H9 (cell line): Measurements from ENCODE around the gene ATP2B2. TPM values are rescaled to one million over a fixed set of nuclear protein-coding genes. Genes with fewer than 3 reads are reported as not detected.

ENCODE experiments used
- DNase-seq: peaks from one replicate; pipeline ENCODE4 v3.0.0-alpha.2; 2017
- H2AFZ ChIP-seq: one replicate; pipeline ENCODE4 v1.6.1; 2013; ENCODE audit warnings: mild to moderate bottlenecking, low read length, control low read depth, moderate library complexity
- H2AK5ac ChIP-seq: 2 replicates; pipeline ENCODE4 v1.6.1; 2013; ENCODE audit warnings: low read length, control low read depth, mixed read lengths; ENCODE audit not compliant: insufficient read length
- H2BK120ac ChIP-seq: one replicate; pipeline ENCODE4 v1.6.1; 2013; ENCODE audit warnings: low read depth, mild to moderate bottlenecking, low read length, control low read depth, inconsistent platforms; ENCODE audit not compliant: poor library complexity, severe bottlenecking
- H2BK12ac ChIP-seq: 2 replicates; pipeline ENCODE4 v1.6.1; 2013; ENCODE audit warnings: low read length, control low read depth, mixed read lengths, low read depth; ENCODE audit not compliant: insufficient read length
- H2BK15ac ChIP-seq: 2 replicates; pipeline ENCODE4 v1.6.1; 2013; ENCODE audit warnings: low read depth, low read length, control low read depth
- H2BK20ac ChIP-seq: one replicate; pipeline ENCODE4 v1.6.1; 2013; ENCODE audit warnings: low read depth, mild to moderate bottlenecking, low read length, control low read depth, inconsistent platforms; ENCODE audit not compliant: poor library complexity, severe bottlenecking
- H2BK5ac ChIP-seq: 2 replicates; pipeline ENCODE4 v1.6.1; 2013; ENCODE audit warnings: low read length, control low read depth, mixed read lengths; ENCODE audit not compliant: insufficient read length
- H3K14ac ChIP-seq: 2 replicates; pipeline ENCODE4 v1.6.1; 2013; ENCODE audit warnings: low read length, control low read depth; ENCODE audit not compliant: insufficient read depth
- H3K18ac ChIP-seq: 2 replicates; pipeline ENCODE4 v1.6.1; 2013; ENCODE audit warnings: low read depth, mild to moderate bottlenecking, mixed read lengths, low read length, control low read depth; ENCODE audit not compliant: insufficient read length
- H3K23ac ChIP-seq: 2 replicates; pipeline ENCODE4 v1.6.1; 2013; ENCODE audit warnings: low read length, control low read depth, mixed read lengths, low read depth; ENCODE audit not compliant: insufficient read length
- H3K23me2 ChIP-seq: 2 replicates; pipeline ENCODE4 v1.6.1; 2013; ENCODE audit warnings: low read depth, mild to moderate bottlenecking, mixed read lengths, low read length, control low read depth; ENCODE audit not compliant: insufficient read length, poor library complexity, severe bottlenecking
- H3K27ac ChIP-seq: 2 replicates; pipeline ENCODE4 v1.5.1; 2013; ENCODE audit warnings: low read length, control low read depth, mixed read lengths, low read depth; ENCODE audit not compliant: insufficient read length
- H3K27me3 ChIP-seq: 2 replicates; pipeline ENCODE4 v1.6.1; 2013; ENCODE audit warnings: low read length, control low read depth, inconsistent platforms; ENCODE audit not compliant: insufficient read depth
- H3K4ac ChIP-seq: 2 replicates; pipeline ENCODE4 v1.6.1; 2013; ENCODE audit warnings: low read depth, mild to moderate bottlenecking, control low read depth, inconsistent platforms, low read length, moderate library complexity
- H3K4me1 ChIP-seq: 2 replicates; pipeline ENCODE4 v1.6.1; 2013; ENCODE audit warnings: low read length, control low read depth, inconsistent platforms; ENCODE audit not compliant: insufficient read depth
- H3K4me2 ChIP-seq: 2 replicates; pipeline ENCODE4 v1.6.1; 2013; ENCODE audit warnings: low read length, control low read depth, mixed read lengths; ENCODE audit not compliant: insufficient read length, insufficient read depth
- H3K56ac ChIP-seq: 2 replicates; pipeline ENCODE4 v1.6.1; 2013; ENCODE audit warnings: low read depth, mild to moderate bottlenecking, mixed read lengths, low read length, control low read depth; ENCODE audit not compliant: insufficient read length
- H3K79me1 ChIP-seq: 2 replicates; pipeline ENCODE4 v1.6.1; 2013; ENCODE audit warnings: low read depth, mild to moderate bottlenecking, moderate library complexity, low read length, control low read depth, inconsistent platforms; ENCODE audit not compliant: insufficient read depth, poor library complexity, severe bottlenecking
- H3K79me2 ChIP-seq: 2 replicates; pipeline ENCODE4 v1.6.1; 2013; ENCODE audit warnings: low read length, control low read depth, inconsistent platforms; ENCODE audit not compliant: insufficient read depth
- H3K9ac ChIP-seq: 2 replicates; pipeline ENCODE4 v1.6.1; 2013; ENCODE audit warnings: low read length, control low read depth, mixed read lengths; ENCODE audit not compliant: insufficient read length; ENCODE audit errors: extremely low read depth
- H3K9me3 ChIP-seq: one replicate; pipeline ENCODE4 v1.6.1; 2013; ENCODE audit warnings: low read depth, low read length, inconsistent platforms; ENCODE audit not compliant: control insufficient read depth
- H3T11ph ChIP-seq: one replicate; pipeline ENCODE4 v1.6.1; 2013; ENCODE audit warnings: mild to moderate bottlenecking, low read length, control low read depth, inconsistent platforms
- H4K20me1 ChIP-seq: one replicate; pipeline ENCODE4 v1.6.1; 2013; ENCODE audit not compliant: control insufficient read depth, insufficient read length, insufficient read depth
- H4K5ac ChIP-seq: 2 replicates; pipeline ENCODE4 v1.6.1; 2013; ENCODE audit warnings: low read depth, mild to moderate bottlenecking, mixed read lengths, low read length, control low read depth; ENCODE audit not compliant: insufficient read length
- H4K8ac ChIP-seq: replicated peaks from 2 replicates; pipeline ENCODE4 v1.6.1; 2013; ENCODE audit warnings: low read length, control low read depth, mixed read lengths, low read depth; ENCODE audit not compliant: insufficient read length
- H4K91ac ChIP-seq: 2 replicates; pipeline ENCODE4 v1.6.1; 2013; ENCODE audit warnings: low read depth, mild to moderate bottlenecking, moderate library complexity, mixed read lengths, low read length, control low read depth; ENCODE audit not compliant: insufficient read length
- H3K27ac Mint-ChIP-seq, 3 experiments: 2 replicates in 2 of 3; 3 replicates in 1 of 3; pipeline ENCODE4 v1.8.0; 2020 to 2021; ENCODE audit warnings: mixed read lengths in 3 of 3, mild to moderate bottlenecking in 1 of 3, moderate library complexity in 1 of 3
- H3K27me3 Mint-ChIP-seq: 2 replicates; pipeline ENCODE4 v1.8.0; 2021; ENCODE audit warnings: low read depth, mild to moderate bottlenecking, moderate library complexity, mixed read lengths
- H3K36me3 Mint-ChIP-seq, 3 experiments: 2 replicates in 2 of 3; 3 replicates in 1 of 3; pipeline ENCODE4 v1.8.0; 2020 to 2021; ENCODE audit warnings: low read depth in 3 of 3, mixed read lengths in 3 of 3; ENCODE audit not compliant: insufficient read depth in 1 of 3
- H3K4me1 Mint-ChIP-seq, 2 experiments: 2 replicates each; pipeline ENCODE4 v1.8.0; 2020; ENCODE audit warnings: mixed read lengths in 2 of 2
- H3K4me3 Mint-ChIP-seq, 2 experiments: 2 replicates in 1 of 2; 3 replicates in 1 of 2; pipeline ENCODE4 v1.8.0; 2020 to 2021; ENCODE audit warnings: mild to moderate bottlenecking in 2 of 2, mixed read lengths in 2 of 2, moderate library complexity in 1 of 2
- H3K9me3 Mint-ChIP-seq, 2 experiments: 2 replicates in 1 of 2; 3 replicates in 1 of 2; pipeline ENCODE4 v1.8.0; 2020; ENCODE audit warnings: mild to moderate bottlenecking in 2 of 2, mixed read lengths in 2 of 2, moderate library complexity in 1 of 2
- CTCF ChIP-seq: fragments of 200-600 bp; sonication (generic); conservative IDR thresholded peaks from 3 replicates; pipeline ENCODE4 v1.8.0; 2021; ENCODE audit warnings: antibody characterized with exemption, mild to moderate bottlenecking
- WGBS: extraction: QIAGEN DNeasy Blood & Tissue Kit; methylation state at CpG from one replicate; pipeline ENCODE4 v1.1.7; 2013; ENCODE audit warnings: missing lambda C conversion rate, low lambda C conversion rate, mixed read lengths; ENCODE audit not compliant: insufficient read length; ENCODE audit errors: extremely low coverage; 5-methylcytosine and 5-hydroxymethylcytosine counted together
- total RNA-seq: library from RNA; stranded (reverse); gene quantifications from 2 replicates; pipeline ENCODE4 v1.2.1, GENCODE V29; 2021

Gene ATP2B2
- total RNA-seq, 1 experiment from 2014 or later, result 0.33 TPM

DNA sequence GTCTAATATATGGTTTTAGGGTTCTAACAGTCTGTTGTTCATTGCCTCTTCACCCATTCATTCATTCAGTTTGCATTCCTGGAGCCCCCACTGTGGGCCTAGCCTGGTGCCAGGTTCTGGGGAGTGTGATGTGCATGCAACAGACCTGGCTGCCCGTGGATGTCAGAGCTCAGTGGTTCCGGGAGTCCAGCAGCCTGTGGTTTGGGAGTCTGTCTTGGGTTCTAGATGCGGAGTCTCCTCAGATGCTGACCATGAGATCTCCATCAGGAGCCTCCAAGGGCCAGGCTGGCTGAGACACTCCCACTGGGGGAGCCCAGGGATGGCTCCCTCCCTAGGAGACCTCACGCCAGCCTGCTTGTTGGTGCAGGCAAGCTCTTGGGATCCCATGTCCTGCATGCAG lies 92.3 kb downstream of the ATP2B2 start:
- H3K36me3 Mint-ChIP-seq, result no peaks in the 10 kb centered on the region
- H3K9me3 ChIP-seq, result no peaks in the 10 kb centered on the region
- H2AK5ac ChIP-seq, result no peak overlapping the region
- H3K4me2 ChIP-seq, result no peak overlapping the region
- H3T11ph ChIP-seq, result no peak overlapping the region
- H2BK20ac ChIP-seq, result no peak overlapping the region
- H3K27ac Mint-ChIP-seq, result peak overlapping the region in 1 of 3 experiments; percentile 62; a peak in 1 of 7 replicates
- no peak overlapping the region; the same call in 1 of the 2 replicates for H3K14ac ChIP-seq
- H3K4me3 Mint-ChIP-seq, result no peak overlapping the region
- no peaks in the 10 kb centered on the region; the same call in 1 of the 2 replicates for H3K27me3 Mint-ChIP-seq
- H3K56ac ChIP-seq, result no peak overlapping the region
- H4K5ac ChIP-seq, result no peak overlapping the region
- no peak overlapping the region for H3K23ac ChIP-seq
- no peak overlapping the region for H3K4ac ChIP-seq
- no peaks in the 10 kb centered on the region; the same call in 1 of the 2 replicates for H3K27me3 ChIP-seq
- no peaks in the 10 kb centered on the region for H3K4me1 ChIP-seq
- H2BK5ac ChIP-seq, result no peak overlapping the region
- H3K9me3 Mint-ChIP-seq, result no peaks in the 10 kb centered on the region
- H3K9ac ChIP-seq, result no peak overlapping the region
- WGBS, result no CpG with 5 or more reads among the region's 4 CpGs
- DNase-seq, result no peak
- H2AFZ ChIP-seq, result no peak overlapping the region
- no peak overlapping the region for H4K8ac ChIP-seq
- no peak overlapping the region for H3K27ac ChIP-seq
- H3K79me2 ChIP-seq, result no peaks in the 10 kb centered on the region
- H3K4me1 Mint-ChIP-seq, result peaks cover 0 to 4% of the 10 kb centered on the region in 2 experiments; a peak in 2 of 4 replicates
- H3K23me2 ChIP-seq, result no peaks in the 10 kb centered on the region
- H3K18ac ChIP-seq, result no peak overlapping the region
- no peak overlapping the region for H4K91ac ChIP-seq
- no peaks in the 10 kb centered on the region for H4K20me1 ChIP-seq
- no peak overlapping the region for H2BK12ac ChIP-seq
- H2BK15ac ChIP-seq, result no peak overlapping the region
- no peak for TF ChIP-seq CTCF
- H2BK120ac ChIP-seq, result no peak overlapping the region
- no peaks in the 10 kb centered on the region for H3K79me1 ChIP-seq
